NCI-H2196 treated with DMSO at 0.1 percent for 48 hours (cell line): ENCODE results near the gene ANKRD33.
"Not testable (repeated sequence)": the region's sequence is repeated elsewhere in the genome, so short reads cannot be mapped to it uniquely, and the experiment has no call there.

Source experiments
- DNase-seq: peaks from one replicate; lab custom pipeline; 2025; ENCODE audit not compliant: unreplicated experiment; lab: John Stamatoyannopoulos, UW

Gene ANKRD33

GRCh38 chr12:51874486-51874885 lies 13.4 kb upstream of the ANKRD33 start:
- no peak for DNase-seq

GRCh38 chr12:51879102-51879501 lies 8.8 kb upstream of the ANKRD33 start:
- DNase-seq, result no peak

- no peak for DNase-seq
These were observed 4.6 kb upstream of the ANKRD33 start for GRCh38 chr12:51883295-51883694.

- no peak for DNase-seq
These were observed 3.8 kb upstream of the ANKRD33 start for GRCh38 chr12:51883998-51884675.

GRCh38 chr12:51884676-51885229 lies 3.1 kb upstream of the ANKRD33 start:
- DNase-seq, result no peak

- not testable (repeated sequence) for DNase-seq
These were observed 2.4 kb upstream of the ANKRD33 start for GRCh38 chr12:51885294-51886020.

GRCh38 chr12:51886021-51886710 lies 1.7 kb upstream of the ANKRD33 start:
- DNase-seq, result no peak

- DNase-seq, result no peak
These were observed 663 bp downstream of the ANKRD33 start for GRCh38 chr12:51888316-51889215.

GRCh38 chr12:51889216-51890132 lies 1.6 kb downstream of the ANKRD33 start:
- no peak for DNase-seq

GRCh38 chr12:51890133-51890464 lies 2.2 kb downstream of the ANKRD33 start:
- no peak for DNase-seq

- no peak for DNase-seq
These were observed 2.7 kb downstream of the ANKRD33 start for GRCh38 chr12:51890511-51891171.

- DNase-seq, result no peak
These were observed 3.9 kb downstream of the ANKRD33 start for GRCh38 chr12:51891843-51892242.

- DNase-seq, result no peak
These were observed 5.9 kb downstream of the ANKRD33 start for GRCh38 chr12:51893786-51894185.

- DNase-seq, result no peak
These were observed 7.7 kb downstream of the ANKRD33 start for GRCh38 chr12:51895378-51896135.

GRCh38 chr12:51896236-51896635 lies 8.3 kb downstream of the ANKRD33 start:
- DNase-seq, result no peak

- DNase-seq, result no peak
These were observed 9.3 kb downstream of the ANKRD33 start for GRCh38 chr12:51897181-51897580.

GRCh38 chr12:51898506-51898905 lies 10.6 kb downstream of the ANKRD33 start:
- no peak for DNase-seq

GRCh38 chr12:51898937-51899336 lies 11.0 kb downstream of the ANKRD33 start:
- no peak for DNase-seq
